Astrocyte (in vitro differentiated cells and primary cell): ENCODE measurements around the gene PPP2R2C. TPM values are rescaled to one million over a fixed set of nuclear protein-coding genes. Genes with fewer than 3 reads are reported as not detected.

ENCODE experiments used
- DNase-seq: peaks from one replicate; pipeline ENCODE4 v3.0.0-alpha.2; 2010; ENCODE audit warnings: low read depth
- FAIRE-seq: peaks from 2 replicates; lab custom pipeline; 2011; peaks lifted over from hg19 to GRCh38; lab: Jason Lieb, UNC
- H2AFZ ChIP-seq: 2 replicates; pipeline ENCODE4 v1.6.0; 2012; ENCODE audit warnings: low read depth, low read length, inconsistent platforms
- H3K27ac ChIP-seq: 2 replicates; pipeline ENCODE4 v1.5.1; 2011; ENCODE audit warnings: low read depth, low read length, inconsistent platforms
- H3K27me3 ChIP-seq: 2 replicates; pipeline ENCODE4 v1.6.0; 2011; ENCODE audit warnings: low read length, inconsistent platforms; ENCODE audit not compliant: insufficient read depth
- H3K36me3 ChIP-seq: 2 replicates; pipeline ENCODE4 v1.5.1; 2011; ENCODE audit warnings: low read length, inconsistent platforms; ENCODE audit not compliant: insufficient read depth
- H3K4me1 ChIP-seq: 2 replicates; pipeline ENCODE4 v1.5.1; 2011; ENCODE audit warnings: low read length, inconsistent platforms; ENCODE audit not compliant: insufficient read depth
- H3K4me2 ChIP-seq: 2 replicates; pipeline ENCODE4 v1.6.0; 2012; ENCODE audit warnings: low read length, inconsistent platforms
- H3K4me3 ChIP-seq: 2 replicates; pipeline ENCODE4 v1.5.1; 2011; ENCODE audit warnings: low read depth, mild to moderate bottlenecking, low read length, inconsistent platforms; ENCODE audit not compliant: insufficient read depth
- H3K79me2 ChIP-seq: 2 replicates; pipeline ENCODE4 v1.6.0; 2012; ENCODE audit warnings: mild to moderate bottlenecking, low read length, inconsistent platforms; ENCODE audit not compliant: insufficient read depth
- H3K9ac ChIP-seq: 2 replicates; pipeline ENCODE4 v1.6.0; 2012; ENCODE audit warnings: mild to moderate bottlenecking, low read length, inconsistent platforms
- H3K9me3 ChIP-seq: 2 replicates; pipeline ENCODE4 v1.5.1; 2012; ENCODE audit warnings: low read depth, mild to moderate bottlenecking, low read length, inconsistent platforms; ENCODE audit not compliant: insufficient read depth
- H4K20me1 ChIP-seq: 2 replicates; pipeline ENCODE4 v1.6.0; 2012; ENCODE audit warnings: low read length, inconsistent platforms; ENCODE audit not compliant: insufficient read depth
- H3K27ac Mint-ChIP-seq: one replicate; pipeline ENCODE4 v1.8.0; 2021; ENCODE audit warnings: mild to moderate bottlenecking, mixed read lengths; ENCODE audit not compliant: unreplicated experiment
- H3K27me3 Mint-ChIP-seq: one replicate; pipeline ENCODE4 v1.8.0; 2021; ENCODE audit warnings: low read depth, mixed read lengths; ENCODE audit not compliant: unreplicated experiment
- H3K36me3 Mint-ChIP-seq: one replicate; pipeline ENCODE4 v1.8.0; 2021; ENCODE audit warnings: low read depth, mixed read lengths; ENCODE audit not compliant: unreplicated experiment
- H3K4me1 Mint-ChIP-seq: one replicate; pipeline ENCODE4 v1.8.0; 2021; ENCODE audit warnings: low read depth, mixed read lengths; ENCODE audit not compliant: unreplicated experiment
- H3K4me3 Mint-ChIP-seq: one replicate; pipeline ENCODE4 v1.8.0; 2021; ENCODE audit warnings: mild to moderate bottlenecking, moderate library complexity, mixed read lengths; ENCODE audit not compliant: unreplicated experiment
- H3K9me3 Mint-ChIP-seq: one replicate; pipeline ENCODE4 v1.8.0; 2021; ENCODE audit warnings: mild to moderate bottlenecking, mixed read lengths; ENCODE audit not compliant: unreplicated experiment
- CTCF ChIP-seq: IDR thresholded peaks from 2 replicates; pipeline ENCODE4 v1.5.1; 2011; ENCODE audit warnings: low read depth, mild to moderate bottlenecking, inconsistent platforms, low read length, moderate library complexity; ENCODE audit not compliant: insufficient read depth
- EZH2 ChIP-seq: IDR thresholded peaks from 2 replicates; pipeline ENCODE4 v1.6.1; 2012; ENCODE audit warnings: mild to moderate bottlenecking, low read length, inconsistent platforms; ENCODE audit not compliant: insufficient read depth
- total RNA-seq: library from RNA; stranded (reverse); gene quantifications from 2 replicates; pipeline ENCODE4 v1.2.1, GENCODE V29; 2021

Gene PPP2R2C
- total RNA-seq, 1 donor from 2014 or later = 1.1 TPM

GRCh38 chr4:6345096-6345830 is 127.2 kb downstream of the PPP2R2C start:
- peaks cover 3% of the 10 kb centered on the region for H3K36me3 Mint-ChIP-seq
- H3K4me3 ChIP-seq = no peak overlapping the region
- no peaks in the 10 kb centered on the region for H3K79me2 ChIP-seq
- H2AFZ ChIP-seq = no peak overlapping the region
- no peaks in the 10 kb centered on the region for H3K9me3 ChIP-seq
- no peaks in the 10 kb centered on the region for H3K36me3 ChIP-seq
- peaks cover 7% of the 10 kb centered on the region for H3K4me1 ChIP-seq
- no peak for FAIRE-seq
- no peak for DNase-seq
- H3K27ac ChIP-seq = no peak overlapping the region
- TF ChIP-seq EZH2 (no peak), CTCF (no peak)
- H3K9ac ChIP-seq = no peak overlapping the region
- H3K9me3 Mint-ChIP-seq = peaks cover 11% of the 10 kb centered on the region
- H4K20me1 ChIP-seq = no peaks in the 10 kb centered on the region
- H3K4me3 Mint-ChIP-seq = no peak overlapping the region
- H3K27me3 Mint-ChIP-seq = peaks cover 37% of the 10 kb centered on the region
- no peak overlapping the region for H3K27ac Mint-ChIP-seq
- H3K4me2 ChIP-seq = no peak overlapping the region
- peaks cover 2% of the 10 kb centered on the region for H3K27me3 ChIP-seq
- H3K4me1 Mint-ChIP-seq = no peaks in the 10 kb centered on the region

- Histone ChIP-seq H3K79me2 (no peaks in the 10 kb centered on the region), H3K27ac (peak overlapping the region; percentile 67), H4K20me1 (no peaks in the 10 kb centered on the region), H2AFZ (peak overlapping the region; percentile 55), H3K27me3 (peaks cover 2% of the 10 kb centered on the region), H3K4me1 (peaks cover 7% of the 10 kb centered on the region), H3K9ac (peak overlapping the region; percentile 44), H3K4me3 (no peak overlapping the region), H3K36me3 (no peaks in the 10 kb centered on the region), H3K4me2 (peak overlapping the region; percentile 71), H3K9me3 (no peaks in the 10 kb centered on the region)
- peak; percentile 76 for DNase-seq
- Mint-ChIP-seq H3K4me3 (no peak overlapping the region), H3K9me3 (peaks cover 11% of the 10 kb centered on the region), H3K27ac (no peak overlapping the region), H3K36me3 (peaks cover 3% of the 10 kb centered on the region), H3K4me1 (no peaks in the 10 kb centered on the region), H3K27me3 (peaks cover 35% of the 10 kb centered on the region)
- no peak for FAIRE-seq
- TF ChIP-seq EZH2 (no peak), CTCF (no peak)
These were observed 128.4 kb downstream of the PPP2R2C start for GRCh38 chr4:6343939-6344408.
